Kidney tubule cell (primary cell): ENCODE data around the gene CSTB.

ENCODE experiments used
- DNase-seq: peaks from one replicate; pipeline ENCODE4 v3.0.0-alpha.2; 2018; ENCODE audit warnings: low spot score

The CSTB gene

DNA sequence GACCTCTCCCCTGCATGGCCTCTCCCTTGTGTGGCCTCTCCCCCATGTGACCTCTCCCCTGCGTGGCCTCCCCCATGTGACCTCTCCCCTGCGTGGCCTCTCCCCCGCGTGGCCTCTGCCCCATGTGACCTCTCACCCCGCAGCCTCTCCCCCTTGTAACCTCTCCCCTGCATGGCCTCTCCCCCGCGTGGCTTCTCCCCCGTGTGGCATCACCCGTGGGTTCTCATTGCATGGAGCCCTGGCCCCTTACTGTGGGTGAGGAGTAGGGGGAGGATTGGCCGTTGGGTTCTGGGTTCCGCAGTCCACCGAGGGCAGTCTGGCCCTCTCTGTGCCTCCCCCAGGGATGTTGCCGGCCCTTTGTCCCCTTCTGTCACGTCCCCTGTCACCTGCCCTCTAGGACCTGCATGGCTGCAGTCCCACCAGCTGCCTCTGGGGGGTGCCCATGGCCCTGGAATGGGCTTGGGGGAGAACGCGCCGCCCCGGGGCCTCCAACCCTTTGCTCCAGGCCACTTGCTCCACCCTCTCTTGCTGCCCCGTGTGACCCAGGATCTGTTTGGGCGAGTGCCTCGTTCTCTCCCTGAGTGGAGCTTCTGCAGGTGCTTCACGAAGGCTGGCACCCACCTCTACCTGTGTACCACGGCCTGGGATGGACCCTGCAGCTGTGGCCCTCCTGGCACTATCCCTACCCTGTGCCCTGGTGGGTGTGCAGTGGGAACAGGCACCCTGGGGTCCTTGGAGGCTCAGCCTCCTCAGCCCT is 34.6 kb upstream of the CSTB start:
- peak; percentile 79 for DNase-seq

DNA sequence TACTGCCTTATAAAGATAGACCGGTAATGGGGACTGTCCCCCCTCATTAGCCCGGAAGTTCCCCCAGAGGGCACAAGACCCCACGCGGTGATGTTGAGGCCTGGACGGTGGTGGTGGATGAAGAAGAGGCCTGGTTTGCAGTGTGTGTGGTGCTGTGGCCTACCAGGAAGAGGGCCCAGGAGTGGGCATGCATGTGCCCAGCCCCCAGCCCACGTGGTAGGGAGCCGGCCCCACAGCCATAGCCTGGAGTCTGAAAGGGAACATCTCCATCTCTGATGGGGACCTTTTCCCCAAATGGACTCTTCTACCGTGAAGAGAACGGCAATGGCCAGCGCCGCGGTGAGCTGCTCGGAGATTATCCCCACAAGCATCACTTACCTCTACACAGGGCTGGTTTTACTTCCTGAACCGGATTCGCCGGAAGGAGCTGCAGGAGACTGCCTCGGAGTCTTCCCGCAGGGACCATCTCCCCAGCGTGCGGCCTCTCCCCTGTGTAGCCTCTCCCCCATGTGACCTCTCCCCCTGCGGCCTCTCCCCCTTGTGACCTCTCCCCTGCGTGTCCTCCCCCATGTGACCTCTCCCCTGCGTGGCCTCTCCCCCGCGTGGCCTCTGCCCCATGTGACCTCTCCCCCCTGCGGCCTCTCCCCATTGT is 33.9 kb upstream of the CSTB start:
- no peak for DNase-seq

DNA sequence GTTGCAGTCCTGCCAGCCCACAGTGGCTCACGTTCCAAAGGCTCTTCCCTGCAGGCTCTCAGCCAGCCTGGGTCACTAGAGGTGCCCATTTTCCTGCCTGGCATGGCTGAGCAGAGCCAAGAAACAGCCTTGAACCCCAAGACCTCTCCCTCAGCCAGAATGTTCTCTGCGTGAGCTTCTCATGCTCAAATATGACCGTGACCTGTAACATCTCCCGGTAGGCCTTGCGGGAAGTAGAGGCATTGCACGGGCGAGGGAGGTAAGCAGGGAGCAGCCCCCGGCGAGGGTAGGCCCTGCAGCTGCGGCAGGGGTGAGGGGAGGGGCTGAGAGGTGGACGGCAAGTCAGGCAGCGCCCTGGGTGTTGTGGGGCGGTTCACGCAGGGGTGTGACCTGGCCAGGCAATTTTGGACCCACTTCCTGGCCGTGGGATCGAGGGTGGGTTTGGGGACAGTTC is 33.3 kb upstream of the CSTB start:
- no peak for DNase-seq

DNA sequence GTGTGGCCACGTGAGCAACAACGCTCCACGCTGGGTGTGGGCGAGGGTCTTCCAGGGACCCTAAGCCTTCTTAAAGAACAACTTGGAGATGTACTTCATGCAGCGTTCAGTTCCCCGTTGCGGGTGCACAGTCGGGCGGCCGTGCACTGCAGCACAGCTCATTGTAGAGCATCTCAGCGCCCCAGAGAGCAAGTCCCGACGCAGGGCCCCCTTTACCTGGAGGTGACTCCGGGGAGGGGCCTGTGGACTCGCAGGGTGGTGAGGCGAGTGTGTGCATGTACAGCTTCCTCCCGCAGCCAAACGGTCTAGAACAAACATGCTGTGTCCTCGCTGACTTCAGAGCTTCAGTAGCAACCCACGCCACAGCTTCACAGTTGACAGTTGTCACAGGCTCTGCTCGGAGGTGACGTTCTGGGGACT is 32.7 kb upstream of the CSTB start:
- DNase-seq = no peak

DNA sequence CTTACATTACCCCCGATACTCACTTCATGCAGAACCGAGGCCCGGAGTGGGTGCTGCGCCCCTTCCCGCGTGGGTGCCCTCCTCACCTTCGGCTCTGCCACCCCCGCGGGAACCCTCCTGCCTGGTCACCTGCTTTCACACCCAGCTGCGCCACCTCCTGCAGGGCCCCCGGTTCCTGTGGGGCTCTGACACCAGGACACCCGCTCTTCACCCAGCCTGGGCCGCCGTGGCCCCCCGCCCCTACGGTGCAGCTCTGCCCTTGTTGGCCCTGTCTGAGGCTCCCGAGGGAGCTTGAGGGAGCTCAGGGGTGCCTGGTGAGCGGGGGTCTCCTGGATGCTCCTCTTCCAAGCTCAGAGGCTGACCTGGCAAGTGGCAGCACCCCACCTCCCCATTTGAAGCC is 32.3 kb upstream of the CSTB start:
- DNase-seq = no peak

DNA sequence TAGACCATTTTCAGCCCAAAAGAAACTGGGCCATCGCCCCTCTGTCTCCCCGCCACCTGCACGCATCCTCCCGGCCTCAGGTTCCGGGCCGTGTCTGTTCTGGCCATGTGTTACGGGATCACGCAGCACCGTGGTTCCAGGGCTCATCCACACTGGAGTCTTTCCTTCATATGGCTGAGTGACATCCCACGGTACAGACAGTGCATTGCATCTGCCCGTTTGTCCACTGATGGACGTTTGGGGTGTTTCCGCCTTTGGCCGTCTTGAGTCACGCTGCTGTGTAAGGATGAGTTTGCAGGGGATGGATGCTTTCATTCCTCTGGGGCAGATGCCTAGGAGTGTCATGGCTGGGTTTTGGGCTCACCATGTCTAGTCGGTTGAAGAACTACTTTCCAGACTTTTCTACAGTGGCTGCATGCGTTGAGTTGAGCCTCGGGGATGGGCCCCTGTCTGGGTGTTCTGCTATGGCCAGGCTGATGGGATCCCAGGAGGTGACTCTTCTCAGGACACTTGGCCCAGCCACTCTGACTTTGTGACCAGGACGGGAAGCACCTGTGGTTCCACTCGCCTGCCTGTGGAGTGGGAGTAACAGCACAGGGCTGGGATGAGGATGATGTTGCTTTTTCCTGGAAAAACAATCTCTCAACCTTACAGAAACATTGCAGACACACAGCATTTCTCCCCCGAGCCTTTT is 30.1 kb upstream of the CSTB start:
- no peak for DNase-seq

DNA sequence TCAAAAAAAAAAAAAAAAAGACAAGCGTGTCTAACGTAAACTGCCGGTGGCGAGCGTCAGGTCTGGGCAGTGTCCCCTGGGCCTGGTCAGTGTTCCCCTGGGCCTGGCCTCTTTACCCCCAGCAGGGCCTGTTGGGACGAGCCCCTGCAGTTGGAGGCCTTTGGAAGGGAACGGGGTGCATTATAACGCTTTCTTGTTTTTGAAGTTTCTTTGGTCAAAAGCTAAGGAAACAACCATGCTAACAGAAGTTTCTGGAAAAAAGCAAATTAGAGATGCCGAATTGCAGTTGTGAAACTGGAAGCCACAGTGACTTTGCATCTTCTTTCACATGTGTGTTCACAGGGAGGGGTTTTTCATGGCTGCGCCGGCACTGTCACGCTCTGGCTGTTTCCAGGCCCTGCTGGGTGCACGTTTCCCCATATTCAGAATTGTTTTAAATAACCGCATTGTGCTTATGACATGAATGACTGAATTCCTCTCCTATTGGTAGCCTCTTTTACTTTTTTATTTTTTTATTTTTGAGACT is 29.2 kb upstream of the CSTB start:
- no peak for DNase-seq

DNA sequence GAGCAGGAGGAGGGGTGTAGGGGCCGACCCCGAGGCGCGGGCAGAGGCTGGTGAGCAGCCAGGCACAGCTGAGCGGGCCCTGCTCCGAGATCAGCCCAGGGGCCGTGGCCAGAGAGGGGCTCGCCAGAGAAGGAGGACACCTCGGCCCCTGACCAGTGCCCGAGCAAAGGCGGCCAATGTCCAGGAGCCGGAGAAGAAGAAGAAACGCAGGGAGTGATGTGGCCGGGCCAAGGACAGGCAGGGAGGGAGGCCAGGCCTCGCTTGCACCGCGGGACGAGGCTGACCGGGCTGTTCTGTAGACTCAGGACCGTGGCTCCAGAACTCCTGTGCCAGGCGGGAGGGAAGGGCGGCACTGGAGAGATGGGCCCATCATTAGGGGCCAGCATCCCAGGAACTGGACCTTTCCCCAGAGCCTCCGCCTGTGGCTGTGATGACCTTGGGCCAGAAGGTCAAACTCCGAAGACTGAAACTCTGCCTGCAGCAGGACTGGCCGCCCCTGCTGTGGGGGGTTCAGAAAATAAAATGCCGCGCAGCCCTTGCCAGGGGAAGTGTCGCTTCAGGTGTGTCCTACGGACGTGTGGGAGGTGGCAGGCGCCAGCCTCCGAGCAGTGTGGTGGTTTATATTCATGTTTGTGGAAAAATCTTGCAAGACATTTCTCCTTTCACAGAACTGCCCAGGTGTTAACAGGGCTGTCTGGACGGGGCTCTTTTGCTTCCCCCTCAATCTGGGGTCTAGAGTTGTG is 27.6 kb upstream of the CSTB start:
- no peak for DNase-seq

DNA sequence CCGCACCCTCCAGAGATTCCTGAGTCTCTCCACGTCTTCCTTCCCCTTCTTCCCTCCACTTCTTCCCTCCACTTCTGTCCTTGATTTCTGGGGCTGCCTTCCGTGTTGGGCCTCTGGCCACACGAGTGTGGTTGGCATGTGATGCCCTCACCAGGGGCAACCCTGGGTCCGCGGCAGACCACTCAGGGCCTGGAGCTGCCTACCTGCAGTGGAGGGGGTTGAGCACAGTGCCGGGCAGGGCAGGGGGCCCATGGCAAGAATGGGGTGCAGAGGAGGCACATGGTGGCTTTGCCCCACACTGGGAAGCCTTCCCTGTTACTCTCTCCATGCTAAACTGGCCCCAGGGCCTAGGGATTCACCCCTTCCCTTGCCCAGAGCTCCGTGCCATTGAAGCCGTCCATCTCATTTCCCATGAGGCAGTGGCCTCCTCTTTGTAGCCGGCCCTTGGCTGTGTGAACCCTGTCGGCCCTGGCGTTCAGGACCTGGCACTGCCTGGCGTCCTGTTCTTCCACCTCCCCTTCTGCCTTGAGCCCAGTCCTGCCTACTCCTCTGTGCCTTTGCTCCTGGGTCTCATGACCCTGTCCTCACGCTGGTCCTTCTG is 26.7 kb upstream of the CSTB start:
- no peak for DNase-seq

DNA sequence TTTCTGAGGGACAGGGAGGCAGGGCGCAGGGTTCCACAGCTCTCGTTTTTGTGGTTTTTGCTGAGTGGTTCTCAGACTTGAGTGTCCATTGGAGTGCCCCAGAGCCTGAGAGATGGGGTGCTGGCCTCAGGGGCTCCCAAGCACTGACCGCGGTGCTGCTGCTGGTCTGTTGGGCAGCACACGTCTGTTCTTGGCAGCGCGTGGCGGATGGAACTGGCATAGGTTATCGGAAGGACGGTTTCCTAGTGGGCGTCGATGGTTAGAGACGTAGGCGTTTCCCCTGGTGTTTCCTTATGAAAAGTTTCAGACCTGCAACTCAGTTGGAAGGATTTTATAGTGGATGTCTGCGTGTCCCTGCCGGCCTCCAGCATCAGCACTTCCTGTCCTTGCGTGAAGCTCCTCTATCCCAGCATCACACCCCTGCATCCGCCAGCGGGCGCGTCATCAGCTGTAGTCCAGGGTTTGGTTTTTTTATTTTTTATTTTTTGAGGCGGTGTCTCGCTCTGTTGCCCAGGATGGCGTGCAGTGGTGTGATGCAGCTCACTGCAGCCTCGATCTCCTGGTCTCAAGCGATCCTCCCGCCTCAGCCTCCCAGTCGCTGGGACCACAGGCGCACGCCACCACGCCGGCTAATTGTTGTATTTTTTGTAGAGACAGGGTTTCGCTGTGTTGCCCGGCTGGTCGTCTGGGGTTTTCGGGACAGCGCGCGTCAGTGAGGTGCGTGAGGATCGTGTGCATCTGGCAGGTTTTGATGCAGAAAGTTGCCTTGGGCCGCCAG is 25.1 kb upstream of the CSTB start:
- no peak for DNase-seq

DNA sequence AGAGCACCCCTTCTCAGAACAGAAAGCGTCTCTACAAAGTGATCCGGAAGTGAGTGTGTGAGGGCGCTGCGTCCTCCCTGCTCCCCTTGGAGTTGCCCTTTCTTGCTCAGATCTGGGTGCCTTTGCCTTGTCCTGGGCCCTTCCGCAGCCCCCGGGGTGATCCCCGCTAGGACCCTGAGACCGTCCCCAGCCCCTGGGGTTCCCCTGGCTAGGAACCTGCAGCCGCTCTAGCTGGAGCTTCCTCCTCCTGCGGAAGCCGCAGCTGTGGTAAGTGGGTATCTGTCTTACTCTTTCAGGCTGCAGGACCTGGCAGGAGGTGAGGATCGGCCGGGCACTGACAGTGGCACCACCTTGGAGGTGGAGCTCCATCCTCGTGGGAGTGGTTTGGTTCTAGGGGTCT is 24.5 kb upstream of the CSTB start:
- DNase-seq = no peak

DNA sequence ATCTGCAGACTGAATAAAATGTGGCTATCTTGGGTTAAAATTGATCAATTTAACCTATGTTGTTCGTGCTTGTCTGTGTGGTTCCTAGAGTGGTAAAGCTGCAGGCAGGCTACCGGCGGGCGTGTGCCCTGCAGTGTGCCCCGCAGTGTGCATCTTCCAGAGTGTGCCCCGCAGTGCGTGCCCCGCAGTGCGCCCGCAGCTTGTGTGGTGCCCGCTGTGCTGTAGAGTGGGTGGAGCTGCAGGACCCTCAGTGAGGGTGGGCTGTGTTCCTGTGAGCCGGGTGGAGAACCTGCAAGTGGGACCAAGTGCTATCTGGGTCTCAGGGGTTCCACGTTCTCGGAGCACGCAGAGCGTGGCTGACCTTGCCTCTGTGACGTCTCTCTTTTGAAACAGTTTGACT is 24.0 kb upstream of the CSTB start:
- no peak for DNase-seq

DNA sequence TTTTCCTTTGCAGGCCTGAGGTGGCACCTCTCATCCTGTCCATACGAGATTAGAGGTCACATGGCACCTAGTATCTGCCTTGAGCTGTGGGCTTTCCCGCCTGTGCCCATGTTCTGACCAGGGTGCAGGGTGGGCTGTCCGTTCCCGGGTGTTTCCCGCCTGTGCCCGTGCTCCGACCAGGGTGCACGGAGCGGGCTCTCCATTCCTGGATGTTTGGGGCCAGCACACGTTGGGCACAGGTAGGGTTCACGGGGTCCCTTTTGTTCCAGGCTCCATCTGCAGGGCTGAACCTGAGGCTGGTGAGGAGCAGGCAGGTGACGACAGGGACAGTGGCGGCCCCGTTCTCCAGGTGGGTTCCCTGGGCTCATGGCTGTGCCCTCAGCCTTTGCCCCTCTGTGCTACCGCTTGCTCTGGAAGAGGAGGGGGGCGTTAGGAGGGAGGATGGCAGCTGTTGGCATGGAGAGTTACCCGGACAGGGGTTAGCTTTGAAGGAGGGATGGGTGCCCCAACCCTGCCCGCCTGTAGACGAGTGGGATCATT is 23.3 kb upstream of the CSTB start:
- DNase-seq = no peak

DNA sequence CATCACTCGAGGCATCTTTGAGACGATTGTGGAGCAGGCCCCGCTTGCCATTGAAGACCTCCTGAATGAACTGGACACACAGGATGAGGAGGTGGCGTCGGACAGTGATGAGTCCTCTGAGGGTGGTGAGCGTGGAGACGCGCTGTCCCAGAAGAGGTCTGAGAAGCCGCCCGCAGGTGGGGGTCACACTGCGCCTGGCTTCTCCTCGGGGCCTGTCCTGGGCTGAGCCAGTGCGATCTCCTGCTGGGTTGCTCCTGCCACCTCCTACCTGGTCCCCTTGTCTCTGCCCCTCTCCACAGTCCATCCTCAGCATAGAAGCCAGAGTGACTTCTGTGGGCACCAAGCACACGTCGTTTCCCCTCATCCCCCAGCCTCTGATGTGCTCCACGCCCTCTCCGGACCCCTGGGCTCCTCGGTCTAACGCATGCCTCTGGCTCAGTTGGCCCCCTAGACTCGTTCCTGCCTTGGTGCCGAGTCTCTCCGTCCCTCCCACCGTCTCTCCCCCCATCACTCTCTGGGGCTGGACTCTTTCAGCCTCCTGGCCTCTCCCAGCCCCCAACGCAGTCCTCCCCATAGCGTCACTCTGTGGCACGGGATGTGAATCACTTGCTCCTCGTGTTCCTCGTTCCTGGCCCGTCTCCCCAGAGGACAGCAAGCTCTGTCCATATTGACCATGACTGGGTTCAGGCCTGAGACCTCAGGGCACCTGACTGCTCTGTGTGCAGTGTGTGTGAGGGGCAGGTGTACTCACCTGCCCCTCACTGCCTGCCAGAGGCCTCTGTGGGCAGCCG is 22.0 kb upstream of the CSTB start:
- no peak for DNase-seq

DNA sequence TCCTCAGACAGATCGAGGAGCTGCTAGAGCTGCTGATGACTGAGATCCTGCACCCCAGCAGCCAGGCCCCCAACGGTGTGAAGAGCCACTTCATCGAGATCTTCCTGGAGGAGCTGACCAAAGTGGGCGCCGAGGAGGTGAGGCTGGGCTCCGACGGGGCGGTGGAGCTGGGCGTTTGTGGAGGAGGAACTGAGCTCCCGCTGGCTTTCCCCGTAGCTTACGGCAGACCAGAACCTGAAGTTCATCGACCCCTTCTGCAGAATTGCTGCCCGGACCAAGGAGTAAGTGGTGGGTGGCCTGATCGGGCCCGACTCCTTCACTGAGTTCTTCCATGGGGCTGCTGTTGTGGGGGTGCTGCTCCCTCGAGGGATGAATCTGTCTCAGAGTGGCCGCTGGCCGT is 21.3 kb upstream of the CSTB start:
- DNase-seq = no peak

DNA sequence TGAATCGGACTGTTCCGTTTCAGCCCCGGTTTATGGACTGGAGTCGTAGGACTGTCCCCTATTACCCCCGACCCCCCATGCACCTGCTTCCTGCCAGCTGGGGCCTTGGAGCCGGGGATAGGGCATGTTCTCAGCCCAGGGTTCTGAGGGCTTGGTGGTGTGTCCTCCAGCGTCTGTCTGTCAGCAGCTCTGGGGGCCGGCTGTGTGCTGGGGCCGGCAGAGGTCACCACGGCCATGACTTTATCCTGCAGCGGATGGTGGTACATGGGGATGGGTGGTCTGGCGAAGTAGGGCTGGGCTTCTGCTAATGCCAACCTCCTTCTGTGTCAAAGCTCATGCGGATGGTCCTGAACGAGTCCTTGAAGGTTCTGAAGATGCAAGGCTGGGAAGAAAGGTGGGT is 18.7 kb upstream of the CSTB start:
- DNase-seq = no peak

DNA sequence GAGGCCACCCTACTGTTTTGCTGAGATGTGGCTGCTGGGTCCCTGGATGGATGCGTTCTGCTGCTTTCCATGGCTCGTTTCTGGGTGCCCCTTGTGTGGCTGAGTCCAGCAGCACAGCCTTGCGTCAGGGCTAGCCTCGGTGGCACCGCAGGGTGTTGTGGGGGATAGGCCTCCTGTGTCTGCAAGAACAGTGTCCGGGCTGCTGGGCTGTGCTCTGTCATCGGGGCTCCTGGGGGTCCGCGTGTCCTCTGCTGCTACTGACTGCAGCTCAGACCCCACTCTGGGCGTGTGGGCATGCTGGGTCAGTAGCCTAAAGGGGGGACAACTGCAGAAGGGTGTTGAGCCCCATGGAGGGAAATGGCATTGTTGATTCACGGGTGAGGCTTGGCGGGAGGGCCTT is 18.2 kb upstream of the CSTB start:
- DNase-seq = no peak

DNA sequence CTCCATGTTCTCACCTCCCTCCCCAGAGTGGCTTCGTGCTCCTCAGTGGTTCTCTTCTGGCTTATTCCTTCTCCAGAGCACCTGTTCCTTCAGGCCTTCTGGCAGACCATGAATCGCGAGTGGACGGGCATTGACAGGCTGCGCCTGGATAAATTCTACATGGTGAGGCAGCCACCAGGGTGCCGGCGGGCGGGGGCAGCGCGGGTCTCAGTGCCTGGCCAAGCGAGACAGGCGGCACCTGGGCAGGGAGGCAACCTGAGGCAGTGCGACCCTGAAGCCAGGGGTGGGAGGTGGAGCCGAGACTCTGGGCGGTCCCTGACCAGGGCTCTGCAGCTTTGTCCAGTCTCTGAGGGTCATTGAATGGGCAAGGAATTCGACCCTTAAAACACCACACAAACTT is 17.1 kb upstream of the CSTB start:
- DNase-seq = no peak

DNA sequence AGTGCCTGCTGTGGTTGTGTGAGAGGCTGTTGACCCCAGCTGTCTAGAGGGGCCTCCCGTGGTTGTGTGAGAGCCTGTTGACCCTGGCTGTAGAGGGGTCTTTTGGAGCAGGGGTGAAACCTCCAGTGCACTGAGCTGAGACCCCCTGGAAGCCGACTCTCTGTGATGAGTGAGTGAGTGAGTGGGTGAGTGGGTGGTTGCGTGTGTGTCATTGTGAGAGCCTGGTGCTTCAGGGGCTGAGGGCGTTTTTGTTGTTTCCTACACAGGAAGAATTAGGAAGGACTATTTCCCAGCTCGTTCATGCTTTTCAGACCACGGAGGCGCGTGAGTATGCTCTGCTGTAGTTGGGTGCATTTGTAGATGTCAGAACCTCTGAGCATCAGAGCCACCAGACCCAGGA is 16.3 kb upstream of the CSTB start:
- DNase-seq = no peak

DNA sequence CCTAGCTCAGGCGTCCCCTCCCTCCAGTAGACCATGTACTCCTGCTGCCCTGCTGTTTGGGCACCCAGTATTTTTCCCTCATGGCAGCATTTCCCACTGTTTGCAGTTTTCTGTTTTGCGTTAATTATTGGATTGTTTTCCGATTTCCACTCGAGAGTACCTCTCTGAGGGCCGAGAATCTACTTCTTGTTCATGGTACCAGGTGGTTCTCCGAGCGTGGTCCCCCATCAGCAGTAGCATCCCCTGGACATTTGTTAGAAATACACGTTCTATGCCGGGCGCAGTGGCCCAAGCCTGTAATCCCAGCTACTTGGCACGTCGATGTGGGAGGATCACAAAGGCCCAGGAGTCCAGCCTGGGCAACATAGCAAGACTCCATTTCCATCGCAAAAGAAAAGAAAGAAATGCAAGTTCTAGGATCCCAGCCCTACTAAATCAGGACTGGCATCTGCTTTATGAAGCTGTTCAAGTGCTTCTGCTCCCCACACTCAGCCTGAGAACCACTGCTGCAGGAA is 14.0 kb upstream of the CSTB start:
- DNase-seq = no peak
